ENCODE measurements around the gene CCDC197. TPM values are rescaled to one million over a fixed set of nuclear protein-coding genes. Genes with fewer than 3 reads are reported as not detected.

CCDC197 gene
- not detected in 2 replicates for total RNA-seq

GRCh38 chr14:93997082-93997481, at the start of gene CCDC197:
Gene CCDC197, plus strand, starts transcription at chr14:93997301. Its CDS starts 831 bp downstream, at chr14:93998132.

GRCh38 chr14:93976477-93977057, 20.5 kb upstream of the CCDC197 start, which contains the start of gene ASB2:
Gene ASB2, minus strand, starts transcription at chr14:93976570. Its CDS starts 12,031 bp downstream, at chr14:93964539.

DNA sequence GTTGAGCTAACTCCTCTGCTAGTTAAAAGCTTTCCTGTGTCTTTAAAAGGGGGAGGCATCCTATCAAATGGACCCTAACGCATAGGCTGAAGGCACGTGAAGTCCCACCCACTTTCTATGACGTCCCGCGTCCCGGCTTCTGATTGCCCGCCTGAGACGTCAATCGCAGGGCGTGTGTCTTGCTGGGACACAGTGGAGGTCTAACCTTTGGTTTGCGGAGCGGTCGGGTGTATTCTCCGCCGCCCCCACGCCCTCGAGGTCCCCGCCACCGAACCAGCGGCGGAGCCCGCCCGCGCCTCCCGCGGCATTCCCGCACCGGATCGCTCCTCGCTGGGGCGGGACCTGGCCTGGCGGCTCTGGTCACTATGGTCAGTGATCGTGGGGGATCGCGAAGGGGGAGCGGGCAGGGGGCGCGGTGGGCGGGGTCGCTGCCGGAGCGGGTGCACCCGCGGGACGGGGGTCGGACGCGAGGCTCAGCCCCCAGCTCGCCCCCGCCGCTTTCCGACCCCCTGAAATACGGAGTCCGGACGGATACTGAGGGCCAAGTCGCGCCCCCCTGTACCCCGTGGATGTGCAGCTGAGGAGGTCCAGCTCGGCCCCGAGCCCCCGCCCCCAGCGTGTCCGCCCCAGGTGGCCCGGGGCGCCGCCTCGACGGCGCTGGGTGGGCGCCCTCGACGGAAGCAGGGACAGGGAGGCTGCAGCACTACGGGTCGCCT, 29.2 kb downstream of the CCDC197 start, which contains the start of gene OTUB2:
Gene OTUB2, plus strand, starts transcription at position 168 of the 716 bp plus-strand sequence. Its CDS starts 198 bp downstream, at position 366.

Other genes starting within 250 kb of the CCDC197 start
- not detected in 2 replicates for gene PRIMA1, start 208.8 kb upstream of the CCDC197 start, total RNA-seq
- gene FAM181A, start 70.0 kb upstream of the CCDC197 start, total RNA-seq: not detected in 2 replicates
- 0.32 TPM in 1 of 2 replicates, not detected in the other for gene ASB2, start 20.7 kb upstream of the CCDC197 start, total RNA-seq
- 0.49 and 1.2 TPM in 2 replicates for gene OTUB2, start 29.0 kb downstream of the CCDC197 start, total RNA-seq
- 60.7 and 129 TPM in 2 replicates for gene DDX24, start 83.9 kb downstream of the CCDC197 start, total RNA-seq
- 15.5 and 27.7 TPM in 2 replicates for gene IFI27L1, start 84.0 kb downstream of the CCDC197 start, total RNA-seq
- 263 and 857 TPM in 2 replicates for gene IFI27, start 113.4 kb downstream of the CCDC197 start, total RNA-seq
- 18.1 and 38.5 TPM in 2 replicates for gene IFI27L2, start 132.3 kb downstream of the CCDC197 start, total RNA-seq
- gene PPP4R4, start 177.0 kb downstream of the CCDC197 start, total RNA-seq: under 0.01 and 0.16 TPM in 2 replicates

Measured in bladder microvascular endothelial cell (primary cell).